ENCODE measurements around the gene EPB41.

EPB41 gene

DNA sequence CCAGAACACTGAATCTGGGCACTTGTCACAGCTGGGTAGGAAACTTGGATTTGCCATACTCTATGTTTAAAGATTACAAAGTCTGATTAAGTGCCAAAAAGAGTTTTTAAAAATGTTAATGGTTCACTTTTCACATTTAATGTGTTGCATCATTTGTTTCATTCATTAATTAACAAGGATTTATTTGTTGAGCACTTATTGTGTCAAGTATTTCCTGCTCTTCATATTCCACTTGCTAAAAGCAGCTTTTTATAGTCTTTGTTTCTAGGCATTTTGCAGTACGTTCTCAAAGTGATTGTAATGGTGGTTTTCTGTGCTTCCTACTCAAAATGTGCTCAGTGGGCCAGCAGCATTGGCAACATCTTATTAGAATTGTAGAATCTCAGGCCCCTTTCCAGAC is 68.7 kb downstream of the EPB41 start:
- in situ Hi-C loops (cut with MboI; ENCODE audit: low pct_unique_long_range_greater_than_20kb, low sequenced_read_pairs, unreplicated experiment), result no loop called here
- no peak for DNase-seq (ENCODE audit: low spot score)
- TF ChIP-seq, protein P1, sequence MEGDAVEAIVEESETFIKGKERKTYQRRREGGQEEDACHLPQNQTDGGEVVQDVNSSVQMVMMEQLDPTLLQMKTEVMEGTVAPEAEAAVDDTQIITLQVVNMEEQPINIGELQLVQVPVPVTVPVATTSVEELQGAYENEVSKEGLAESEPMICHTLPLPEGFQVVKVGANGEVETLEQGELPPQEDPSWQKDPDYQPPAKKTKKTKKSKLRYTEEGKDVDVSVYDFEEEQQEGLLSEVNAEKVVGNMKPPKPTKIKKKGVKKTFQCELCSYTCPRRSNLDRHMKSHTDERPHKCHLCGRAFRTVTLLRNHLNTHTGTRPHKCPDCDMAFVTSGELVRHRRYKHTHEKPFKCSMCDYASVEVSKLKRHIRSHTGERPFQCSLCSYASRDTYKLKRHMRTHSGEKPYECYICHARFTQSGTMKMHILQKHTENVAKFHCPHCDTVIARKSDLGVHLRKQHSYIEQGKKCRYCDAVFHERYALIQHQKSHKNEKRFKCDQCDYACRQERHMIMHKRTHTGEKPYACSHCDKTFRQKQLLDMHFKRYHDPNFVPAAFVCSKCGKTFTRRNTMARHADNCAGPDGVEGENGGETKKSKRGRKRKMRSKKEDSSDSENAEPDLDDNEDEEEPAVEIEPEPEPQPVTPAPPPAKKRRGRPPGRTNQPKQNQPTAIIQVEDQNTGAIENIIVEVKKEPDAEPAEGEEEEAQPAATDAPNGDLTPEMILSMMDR (IDR thresholded peaks at IDR 0.05; ENCODE audit: extremely low read depth, insufficient read depth, missing control alignments), result no peak

DNA sequence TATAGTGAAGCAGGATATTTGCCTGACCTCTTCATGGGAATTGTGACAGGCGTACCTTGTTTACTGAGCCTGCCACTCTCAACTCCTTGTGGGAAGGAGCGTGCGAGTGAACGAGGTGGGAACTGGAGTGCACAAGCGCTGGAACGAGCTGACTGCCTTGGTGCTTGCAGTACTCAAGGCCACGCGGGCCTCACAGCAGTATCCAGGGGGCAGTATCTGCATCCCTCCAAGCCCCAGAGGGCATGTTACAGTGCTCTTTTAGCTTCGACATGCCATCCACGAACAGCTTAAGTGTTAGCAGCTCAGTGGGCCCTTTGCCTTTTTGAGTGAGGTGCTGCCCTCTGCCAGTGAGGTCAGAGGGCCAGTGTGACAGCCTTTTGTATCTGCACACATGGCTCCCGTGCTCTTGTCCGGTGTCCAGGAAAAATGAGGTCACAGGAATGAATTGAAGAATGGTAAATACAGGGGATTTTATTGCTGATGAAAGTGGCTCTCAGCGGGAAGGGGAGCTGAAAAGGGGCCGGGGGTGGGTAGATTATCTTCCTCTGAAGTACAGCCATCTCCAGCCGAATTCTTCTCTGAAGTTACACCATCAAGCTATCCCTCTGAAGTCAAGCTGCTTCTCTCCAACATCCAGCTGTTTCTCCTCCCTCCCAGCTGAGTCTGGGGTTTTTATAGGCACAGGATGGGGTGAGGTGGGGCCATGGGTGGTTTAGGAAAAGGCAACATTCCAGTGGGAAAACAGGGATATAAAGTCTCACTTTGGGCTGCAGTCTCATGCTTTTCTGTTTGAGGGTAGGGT is 69.3 kb downstream of the EPB41 start:
- in situ Hi-C loops (cut with MboI; ENCODE audit: low pct_unique_long_range_greater_than_20kb, low sequenced_read_pairs, unreplicated experiment), result no loop called here
- TF ChIP-seq, protein P1 (IDR thresholded peaks at IDR 0.05; ENCODE audit: extremely low read depth, insufficient read depth, missing control alignments), result no peak
- DNase-seq (ENCODE audit: low spot score), result no peak

DNA sequence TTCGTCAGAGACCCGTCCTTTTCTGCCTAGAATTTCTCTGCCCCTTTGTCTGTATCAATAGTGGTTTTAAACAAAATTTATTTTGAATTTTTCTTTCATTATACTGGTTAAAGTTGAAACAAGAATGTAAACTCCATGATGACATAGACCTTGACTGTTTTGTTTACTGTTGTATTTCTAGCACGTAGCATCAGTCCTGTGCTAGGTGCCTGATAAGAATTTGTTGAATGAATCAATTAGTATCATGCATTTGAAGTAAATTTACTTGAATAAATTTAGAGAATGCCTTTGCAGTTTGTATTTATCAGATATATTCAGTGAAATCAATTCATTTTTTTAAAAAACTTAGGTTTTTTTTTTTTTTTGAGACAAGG is 69.9 kb downstream of the EPB41 start:
- in situ Hi-C loops (cut with MboI; ENCODE audit: low pct_unique_long_range_greater_than_20kb, low sequenced_read_pairs, unreplicated experiment), result no loop called here
- DNase-seq (ENCODE audit: low spot score), result no peak
- TF ChIP-seq, protein P1 (IDR thresholded peaks at IDR 0.05; ENCODE audit: extremely low read depth, insufficient read depth, missing control alignments), result no peak

DNA sequence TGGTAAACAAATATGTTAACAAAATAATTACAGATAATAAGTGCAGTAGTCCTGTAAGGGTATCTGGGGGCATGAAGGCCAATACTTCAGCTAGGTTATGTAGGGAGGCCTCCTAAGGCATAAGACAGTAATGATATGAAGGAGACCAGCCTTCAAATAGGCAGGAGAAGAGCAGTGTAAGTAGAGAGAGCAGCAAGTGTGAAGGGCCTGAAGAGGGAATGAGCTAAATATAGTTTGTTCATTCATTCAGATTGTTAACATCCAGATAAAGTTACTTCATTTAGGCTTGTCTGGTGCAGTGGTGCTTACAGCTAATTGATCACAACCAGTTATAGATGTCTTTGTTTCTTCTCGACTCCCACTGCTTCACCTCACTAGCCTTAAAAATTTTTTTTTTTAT is 71.1 kb downstream of the EPB41 start:
- no peak for DNase-seq (ENCODE audit: low spot score)
- in situ Hi-C loops (cut with MboI; ENCODE audit: low pct_unique_long_range_greater_than_20kb, low sequenced_read_pairs, unreplicated experiment), result no loop called here
- TF ChIP-seq, protein P1 (IDR thresholded peaks at IDR 0.05; ENCODE audit: extremely low read depth, insufficient read depth, missing control alignments), result no peak

DNA sequence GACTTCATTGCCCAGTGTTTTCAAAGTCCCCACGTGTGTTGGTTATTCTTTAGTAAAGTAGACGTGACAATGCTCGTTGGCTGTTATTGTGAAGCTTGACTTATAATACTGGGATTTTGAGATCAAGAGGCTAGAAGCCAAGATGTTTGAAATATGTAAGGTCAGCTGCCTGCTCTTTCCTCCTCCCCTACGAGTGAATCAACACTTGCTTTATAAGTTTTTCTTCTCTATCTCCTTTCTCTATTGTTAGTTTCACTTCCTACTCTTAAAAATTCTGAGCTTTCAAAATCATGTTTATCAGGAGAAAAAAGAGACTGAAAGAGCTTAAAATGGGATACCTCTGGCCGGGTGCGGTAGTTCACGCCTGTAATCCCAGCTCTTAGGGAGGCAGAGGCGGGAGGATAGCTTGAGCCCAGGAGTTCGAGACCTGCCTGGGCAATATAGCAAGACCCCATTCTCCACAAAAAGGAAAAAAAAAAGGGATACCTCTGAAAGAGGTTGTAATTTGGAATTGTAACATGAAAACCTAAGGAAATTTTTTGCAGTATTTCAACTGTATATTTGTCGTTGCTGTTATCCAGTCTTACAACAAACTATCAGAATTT is 72.0 kb downstream of the EPB41 start:
- TF ChIP-seq, protein P1 (IDR thresholded peaks at IDR 0.05; ENCODE audit: extremely low read depth, insufficient read depth, missing control alignments), result no peak
- in situ Hi-C loops (cut with MboI; ENCODE audit: low pct_unique_long_range_greater_than_20kb, low sequenced_read_pairs, unreplicated experiment), result no loop called here
- peak; percentile 17 for DNase-seq (ENCODE audit: low spot score)

DNA sequence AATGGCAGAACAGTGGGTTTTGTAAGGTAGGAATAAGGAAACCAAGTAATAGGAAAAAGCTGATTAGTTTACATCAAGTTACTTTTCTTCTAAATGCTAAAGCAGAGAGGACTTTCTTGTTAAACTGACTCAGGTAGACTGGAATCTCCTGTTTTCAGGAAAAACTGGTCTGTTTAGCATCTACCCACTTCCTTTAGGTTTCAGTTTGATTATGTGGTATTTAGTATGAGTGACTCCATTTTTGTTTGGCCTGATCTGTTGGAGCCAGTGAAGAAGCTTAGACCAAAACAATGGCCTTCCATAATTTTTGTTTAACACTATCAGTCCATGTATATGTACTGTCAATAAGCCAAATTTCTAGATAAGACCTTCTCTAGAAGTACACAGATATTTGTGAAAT is 88.4 kb downstream of the EPB41 start:
- DNase-seq (ENCODE audit: low spot score), result no peak
- TF ChIP-seq, protein P1 (IDR thresholded peaks at IDR 0.05; ENCODE audit: extremely low read depth, insufficient read depth, missing control alignments), result no peak
- in situ Hi-C loops (cut with MboI; ENCODE audit: low pct_unique_long_range_greater_than_20kb, low sequenced_read_pairs, unreplicated experiment), result no loop called here
